Testis (tissue), 3 donors: Measurements from ENCODE around the gene CHML. TPM values are rescaled to one million over a fixed set of nuclear protein-coding genes. Genes with fewer than 3 reads are reported as not detected.

Source experiments
- DNase-seq: peaks from one replicate; pipeline ENCODE4 v3.0.0-alpha.2; 2019
- H3K27ac ChIP-seq, 2 donors: fragments of 200-600 bp; sonication (generic); one replicate each; pipeline ENCODE4 v1.5.1; 2019
- H3K27me3 ChIP-seq: fragments of 200-600 bp; sonication (generic); one replicate; pipeline ENCODE4 v1.5.1; 2019
- H3K36me3 ChIP-seq: fragments of 200-600 bp; sonication (generic); one replicate; pipeline ENCODE4 v1.5.1; 2017; ENCODE audit warnings: low read depth; ENCODE audit errors: missing control alignments
- H3K4me1 ChIP-seq: fragments of 200-600 bp; sonication (generic); one replicate; pipeline ENCODE4 v1.5.1; 2019
- H3K4me3 ChIP-seq, 2 donors: fragments of 200-600 bp; sonication (generic); one replicate each; pipeline ENCODE4 v1.5.1; 2017 to 2019
- H3K9me3 ChIP-seq: fragments of 200-600 bp; sonication (generic); one replicate; pipeline ENCODE4 v1.5.1; 2017
- CTCF ChIP-seq, 3 experiments: fragments of 450-650 bp in 2 of 3; fragments of 200-600 bp in 1 of 3; sonication (generic) in 1 of 3; IDR thresholded peaks; one replicate each; pipeline ENCODE4 v1.5.1; 2016 to 2019; ENCODE audit warnings: antibody characterized with exemption in 3 of 3, mild to moderate bottlenecking in 2 of 3, moderate library complexity in 1 of 3
- POLR2A ChIP-seq: fragments of 450-650 bp; IDR thresholded peaks from one replicate; pipeline ENCODE4 v1.6.1; 2017; ENCODE audit warnings: antibody characterized with exemption, mild to moderate bottlenecking, moderate library complexity
- WGBS, 2 donors: methylation state at CpG; one replicate each; pipeline ENCODE4 v1.1.5; 2018; 5-methylcytosine and 5-hydroxymethylcytosine counted together
- intact Hi-C: fragments of 100-400 bp; cut with DNase I; formaldehyde crosslinking; loops from one replicate; pipeline ENCODE4 v1.15.1; 2023; ENCODE audit warnings: low total_unique reads
- polyA plus RNA-seq: library from polyadenylated mRNA; stranded (reverse); fragments of 350-450 nt; fragmentation: Illumina TruSeq; extraction: RNeasy Lipid Tissue Mini Kit (QIAGEN cat#74804); gene quantifications from one replicate; pipeline ENCODE4 v1.2.3, GENCODE V29; 2014; ENCODE audit warnings: low read depth, low replicate concordance; ENCODE audit not compliant: insufficient read depth
- total RNA-seq, 2 donors: library from RNA; depleted of rRNA; stranded (reverse); fragments of >200 nt; gene quantifications; one replicate each; pipeline ENCODE4 v1.2.3, GENCODE V29; 2016

Gene CHML
- total and polyA plus RNA-seq, 3 donors from 2014 or later: 5.8 to 26.2 (median 20.0) TPM

GRCh38 chr1:241679961-241680360 is 39.8 kb upstream of the CHML start:
- H3K9me3 ChIP-seq: no peaks in the 10 kb centered on the region
- no peak for TF ChIP-seq POLR2A
- no peak for TF ChIP-seq CTCF (IDR thresholded peaks at IDR 0.05)
- no peaks in the 10 kb centered on the region for H3K27me3 ChIP-seq
- H3K4me3 ChIP-seq: no peak overlapping the region
- no peaks in the 10 kb centered on the region for H3K4me1 ChIP-seq
- 81 to 92% methylated on average over 3 of the region's 3 CpGs for WGBS, 2 donors
- intact Hi-C loops: no loop called here
- no peak for DNase-seq
- H3K27ac ChIP-seq: no peak overlapping the region
- no peaks in the 10 kb centered on the region for H3K36me3 ChIP-seq

- H3K4me1 ChIP-seq: no peaks in the 10 kb centered on the region
- no peaks in the 10 kb centered on the region for H3K9me3 ChIP-seq
- intact Hi-C loops: no loop called here
- TF ChIP-seq POLR2A (no peak), CTCF (IDR thresholded peaks at IDR 0.05) (no peak)
- WGBS, 2 donors: 66 to 78% methylated on average over 4 of the region's 4 CpGs
- no peak for DNase-seq
- no peak overlapping the region for H3K4me3 ChIP-seq
- H3K36me3 ChIP-seq: no peaks in the 10 kb centered on the region
- H3K27me3 ChIP-seq: no peaks in the 10 kb centered on the region
- no peak overlapping the region for H3K27ac ChIP-seq
Measured at GRCh38 chr1:241679404-241679803, 39.2 kb upstream of the CHML start.

GRCh38 chr1:241678536-241678935 is 38.4 kb upstream of the CHML start:
- no peaks in the 10 kb centered on the region for H3K36me3 ChIP-seq
- WGBS, 2 donors: 82 to 94% methylated on average over 2 of the region's 2 CpGs
- no peaks in the 10 kb centered on the region for H3K4me1 ChIP-seq
- H3K9me3 ChIP-seq: no peaks in the 10 kb centered on the region
- H3K4me3 ChIP-seq: no peak overlapping the region
- no peaks in the 10 kb centered on the region for H3K27me3 ChIP-seq
- intact Hi-C loops: no loop called here
- no peak overlapping the region for H3K27ac ChIP-seq
- no peak for DNase-seq
- TF ChIP-seq CTCF (IDR thresholded peaks at IDR 0.05) (no peak), POLR2A (no peak)

- H3K4me3 ChIP-seq: no peak overlapping the region
- no peaks in the 10 kb centered on the region for H3K9me3 ChIP-seq
- no peak for TF ChIP-seq CTCF (IDR thresholded peaks at IDR 0.05)
- no peak for TF ChIP-seq POLR2A
- peak overlapping the region; percentile 7 to 18 for H3K27ac ChIP-seq
- DNase-seq: no peak
- intact Hi-C loops: no loop called here
- H3K36me3 ChIP-seq: no peaks in the 10 kb centered on the region
- WGBS, 2 donors: 44 to 50% methylated on average over 5 of the region's 5 CpGs
- no peaks in the 10 kb centered on the region for H3K4me1 ChIP-seq
- H3K27me3 ChIP-seq: no peaks in the 10 kb centered on the region
Measured at GRCh38 chr1:241677201-241677600, 37.0 kb upstream of the CHML start.

- no peaks in the 10 kb centered on the region for H3K9me3 ChIP-seq
- no peaks in the 10 kb centered on the region for H3K36me3 ChIP-seq
- H3K27me3 ChIP-seq: no peaks in the 10 kb centered on the region
- TF ChIP-seq CTCF (IDR thresholded peaks at IDR 0.05): no peak
- no peak for TF ChIP-seq POLR2A
- DNase-seq: no peak
- no peak overlapping the region for H3K27ac ChIP-seq
- intact Hi-C loops: no loop called here
- H3K4me1 ChIP-seq: no peaks in the 10 kb centered on the region
- WGBS, 2 donors: 64 to 65% methylated on average over 4 of the region's 4 CpGs
- H3K4me3 ChIP-seq: no peak overlapping the region
Measured at GRCh38 chr1:241675983-241676382, 35.8 kb upstream of the CHML start.
